VCaP (cell line): Measurements from ENCODE around the gene ROR1.

Experiments used
- H3K27ac ChIP-seq: fragments of 450-650 bp; 2 replicates; pipeline ENCODE4 v1.5.1; 2017
- TF ChIP-seq, protein P1 (sequence below): fragments of 450-650 bp; conservative IDR thresholded peaks from 2 replicates; pipeline ENCODE4 v1.5.1; 2017; ENCODE audit warnings: mild to moderate bottlenecking, moderate library complexity

Gene ROR1

DNA sequence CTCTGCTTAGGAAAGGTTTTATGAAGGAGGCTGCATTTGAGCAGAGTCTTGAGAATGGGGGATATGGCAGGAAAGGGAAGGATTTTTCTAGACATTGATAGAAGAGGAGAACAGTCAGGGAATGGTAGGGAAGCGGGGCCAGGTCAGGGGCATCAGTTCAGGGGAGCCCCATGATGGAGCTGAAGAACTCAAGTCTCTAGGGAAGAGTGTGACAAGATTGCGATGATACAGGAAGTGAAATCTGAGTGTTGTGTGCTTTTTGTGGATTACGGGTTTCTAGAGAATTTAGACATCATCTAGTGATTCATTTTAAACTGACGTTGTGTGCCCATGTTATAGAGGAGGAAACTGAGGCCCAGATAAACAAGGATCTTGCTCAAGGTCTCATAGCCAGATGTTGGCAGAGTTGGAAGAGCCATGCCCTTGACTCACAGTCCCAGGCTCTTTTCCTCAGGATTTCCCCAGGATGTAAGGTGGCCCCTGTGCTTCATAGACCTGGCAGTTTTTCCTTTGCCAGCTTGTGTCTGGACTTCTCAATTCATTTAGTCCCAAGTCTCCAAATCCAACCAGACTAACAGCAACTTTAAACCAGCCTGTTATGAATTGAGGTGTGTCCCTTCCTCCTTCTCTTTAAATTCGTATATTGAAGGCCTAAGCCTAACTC is 130.3 kb downstream of the ROR1 start:
- TF ChIP-seq, protein P1, sequence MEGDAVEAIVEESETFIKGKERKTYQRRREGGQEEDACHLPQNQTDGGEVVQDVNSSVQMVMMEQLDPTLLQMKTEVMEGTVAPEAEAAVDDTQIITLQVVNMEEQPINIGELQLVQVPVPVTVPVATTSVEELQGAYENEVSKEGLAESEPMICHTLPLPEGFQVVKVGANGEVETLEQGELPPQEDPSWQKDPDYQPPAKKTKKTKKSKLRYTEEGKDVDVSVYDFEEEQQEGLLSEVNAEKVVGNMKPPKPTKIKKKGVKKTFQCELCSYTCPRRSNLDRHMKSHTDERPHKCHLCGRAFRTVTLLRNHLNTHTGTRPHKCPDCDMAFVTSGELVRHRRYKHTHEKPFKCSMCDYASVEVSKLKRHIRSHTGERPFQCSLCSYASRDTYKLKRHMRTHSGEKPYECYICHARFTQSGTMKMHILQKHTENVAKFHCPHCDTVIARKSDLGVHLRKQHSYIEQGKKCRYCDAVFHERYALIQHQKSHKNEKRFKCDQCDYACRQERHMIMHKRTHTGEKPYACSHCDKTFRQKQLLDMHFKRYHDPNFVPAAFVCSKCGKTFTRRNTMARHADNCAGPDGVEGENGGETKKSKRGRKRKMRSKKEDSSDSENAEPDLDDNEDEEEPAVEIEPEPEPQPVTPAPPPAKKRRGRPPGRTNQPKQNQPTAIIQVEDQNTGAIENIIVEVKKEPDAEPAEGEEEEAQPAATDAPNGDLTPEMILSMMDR, result no peak

DNA sequence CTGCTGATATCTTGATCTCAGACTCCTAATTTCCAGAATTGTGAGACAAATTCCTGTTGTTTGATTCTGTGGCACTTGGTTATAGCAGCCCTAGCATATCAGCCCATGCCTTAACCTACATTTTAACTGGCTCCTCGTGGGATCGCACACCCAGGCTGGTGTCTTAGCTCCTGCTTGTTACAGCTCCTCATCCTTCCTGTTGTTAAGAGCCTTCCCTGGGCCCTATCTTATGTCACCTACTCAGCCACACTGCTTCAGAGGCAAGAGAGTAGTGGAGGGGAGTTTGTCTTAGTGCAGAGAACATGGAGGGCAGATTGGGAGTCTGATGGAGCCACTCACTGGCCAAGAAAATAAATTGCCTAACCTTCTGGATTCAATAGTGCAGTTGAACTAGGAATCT is 131.0 kb downstream of the ROR1 start:
- no peak overlapping the region for H3K27ac ChIP-seq
- TF ChIP-seq, protein P1, result no peak

More for the DNA sequence above, 130.3 kb downstream of the ROR1 start:
- H3K27ac ChIP-seq, result no peak overlapping the region

DNA sequence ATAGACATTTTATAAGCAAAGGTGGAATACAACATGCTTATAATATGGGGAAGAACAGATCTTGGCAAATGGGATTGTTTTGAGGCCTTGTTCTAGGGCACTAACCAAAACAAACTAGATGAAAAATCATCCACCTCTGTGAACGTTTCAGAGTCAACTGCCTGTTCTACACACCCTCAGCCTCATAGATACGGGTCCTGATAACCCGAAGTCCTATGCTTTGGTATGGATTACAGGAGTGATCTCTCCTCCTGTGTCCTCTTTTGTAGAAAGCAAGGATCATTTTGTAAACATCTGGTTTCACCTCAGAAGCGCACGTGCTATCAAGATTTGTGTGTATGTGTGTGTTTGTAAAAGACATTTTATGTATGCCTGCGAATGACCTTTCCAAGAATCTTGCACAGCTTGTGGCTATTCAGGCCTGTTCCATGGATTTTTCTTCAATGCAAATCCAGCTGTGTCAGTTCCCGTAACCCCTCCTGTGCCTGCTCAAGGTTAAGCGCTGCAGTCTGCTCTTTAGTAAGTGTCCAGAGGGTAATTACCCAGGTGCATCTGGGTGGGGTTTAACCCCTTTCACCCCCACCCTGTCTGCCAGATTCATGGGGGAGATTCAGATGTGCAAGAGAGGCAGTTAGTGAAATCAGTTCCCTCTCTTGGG is 132.4 kb downstream of the ROR1 start:
- TF ChIP-seq, protein P1, result no peak
- H3K27ac ChIP-seq, result peak overlapping the region; percentile 34

DNA sequence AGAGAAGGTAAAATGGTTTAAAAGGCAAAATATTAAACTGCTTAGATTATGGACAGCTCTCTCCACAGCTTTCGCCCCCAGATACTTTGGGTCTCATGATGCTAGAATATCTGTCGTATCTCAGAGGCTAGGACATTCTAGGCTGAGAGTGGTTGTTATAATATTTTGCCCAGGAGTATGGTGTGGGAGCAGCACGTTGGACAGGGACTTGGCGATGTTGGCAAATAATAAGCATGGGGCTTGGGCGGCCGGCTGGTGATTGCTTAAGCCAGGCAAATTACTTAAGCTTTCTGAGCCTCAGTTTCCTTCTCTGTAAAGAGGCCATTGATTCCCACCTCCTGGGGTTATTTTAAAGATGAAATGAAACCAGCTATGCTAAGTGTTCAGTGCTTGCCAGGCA is 133.2 kb downstream of the ROR1 start:
- no peak overlapping the region for H3K27ac ChIP-seq
- TF ChIP-seq, protein P1, result no peak

- TF ChIP-seq, protein P1, result no peak
- no peak overlapping the region for H3K27ac ChIP-seq
Observed at GRCh38 chr1:63908016-63908415, 134.2 kb downstream of the ROR1 start.

GRCh38 chr1:63909526-63909925 is 135.7 kb downstream of the ROR1 start:
- TF ChIP-seq, protein P1, result no peak
- H3K27ac ChIP-seq, result no peak overlapping the region

DNA sequence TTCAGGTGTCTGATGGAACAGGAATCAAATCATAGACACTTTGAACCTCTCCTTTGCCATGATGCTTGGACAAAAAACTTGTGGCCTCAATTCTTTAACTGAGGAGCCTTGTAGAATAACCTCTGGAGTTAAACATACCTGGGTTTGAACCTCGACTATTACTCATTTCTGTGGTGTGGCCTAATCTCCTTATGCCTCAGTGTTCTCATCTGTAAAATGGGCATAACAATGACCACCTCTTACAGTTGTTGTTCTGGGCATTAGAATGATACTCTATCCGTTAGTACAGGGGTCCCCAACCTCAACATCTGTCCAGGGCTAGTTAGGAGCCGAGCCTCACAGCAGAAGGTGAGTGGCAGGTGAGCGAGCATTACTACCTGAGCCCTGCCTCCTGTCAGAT is 137.2 kb downstream of the ROR1 start:
- no peak overlapping the region for H3K27ac ChIP-seq
- TF ChIP-seq, protein P1, result no peak
